SK-N-SH treated with all-trans-retinoic acid at 6 μM for 48 hours (cell line): ENCODE results near the gene RADIL.

Experiments used
- ATAC-seq: fragments of 200-7000 bp; cut with Tn5 transposase; 3 replicates; pipeline ENCODE4 v1.9.1; 2020; ENCODE audit warnings: mild to moderate bottlenecking, moderate library complexity
- BACH2 ChIP-seq: fragments of 250-450 bp; sonication (Bioruptor Pico); IDR thresholded peaks from 2 replicates; pipeline ENCODE4 v1.9.0; 2021; ENCODE audit warnings: mild to moderate bottlenecking, borderline replicate concordance
- CREB5 ChIP-seq: fragments of 250-450 bp; sonication (Bioruptor Pico); IDR thresholded peaks from 2 replicates; pipeline ENCODE4 v1.5.1; 2020; ENCODE audit warnings: low read depth, mild to moderate bottlenecking, moderate library complexity
- CSDC2 ChIP-seq: fragments of 250-450 bp; sonication (Bioruptor Pico); IDR thresholded peaks from 2 replicates; pipeline ENCODE4 v1.5.0; 2020; ENCODE audit warnings: mild to moderate bottlenecking, moderate library complexity
- CSRNP3 ChIP-seq: fragments of 250-450 bp; sonication (Bioruptor Pico); IDR thresholded peaks from 2 replicates; pipeline ENCODE4 v1.5.1; 2021; ENCODE audit warnings: mild to moderate bottlenecking, moderate library complexity
- ESRRG ChIP-seq: fragments of 250-450 bp; sonication (Bioruptor Pico); IDR thresholded peaks from 2 replicates; pipeline ENCODE4 v1.6.1; 2021; ENCODE audit warnings: mild to moderate bottlenecking
- OSR1 ChIP-seq: fragments of 250-450 bp; sonication (Bioruptor Pico); IDR thresholded peaks from 2 replicates; pipeline ENCODE4 v1.8.0; 2022; ENCODE audit warnings: moderate library complexity, mild to moderate bottlenecking, inconsistent platforms
- PATZ1 ChIP-seq: fragments of 250-450 bp; sonication (Bioruptor Pico); IDR thresholded peaks from 2 replicates; pipeline ENCODE4 v1.8.0; 2020; ENCODE audit warnings: mild to moderate bottlenecking, moderate library complexity, borderline replicate concordance
- POU6F1 ChIP-seq: fragments of 250-450 bp; sonication (Bioruptor Pico); IDR thresholded peaks from 2 replicates; pipeline ENCODE4 v1.8.0; 2021; ENCODE audit warnings: low read depth, mild to moderate bottlenecking, moderate library complexity, borderline replicate concordance
- PPARA ChIP-seq: fragments of 250-450 bp; sonication (Bioruptor Pico); IDR thresholded peaks from 2 replicates; pipeline ENCODE4 v1.5.0; 2020; ENCODE audit warnings: mild to moderate bottlenecking, borderline replicate concordance
- RARB ChIP-seq: fragments of 250-450 bp; sonication (Bioruptor Pico); IDR thresholded peaks from 2 replicates; pipeline ENCODE4 v1.8.0; 2021; ENCODE audit warnings: mild to moderate bottlenecking, moderate library complexity
- SNAI2 ChIP-seq: fragments of 250-450 bp; sonication (Bioruptor Pico); IDR thresholded peaks from 2 replicates; pipeline ENCODE4 v1.5.0; 2020; ENCODE audit warnings: mild to moderate bottlenecking, moderate library complexity
- TCF4 ChIP-seq: fragments of 250-450 bp; sonication (Bioruptor Pico); IDR thresholded peaks from 2 replicates; pipeline ENCODE4 v1.8.0; 2021; ENCODE audit warnings: mild to moderate bottlenecking, moderate library complexity, borderline replicate concordance
- TOX ChIP-seq: fragments of 250-450 bp; sonication (Bioruptor Pico); IDR thresholded peaks from 2 replicates; pipeline ENCODE4 v1.8.0; 2021; ENCODE audit warnings: mild to moderate bottlenecking, moderate library complexity, borderline replicate concordance
- ZC3H10 ChIP-seq: fragments of 250-450 bp; sonication (Bioruptor Pico); IDR thresholded peaks from 2 replicates; pipeline ENCODE4 v1.5.1; 2021; ENCODE audit warnings: mild to moderate bottlenecking, moderate library complexity
- ZFP3 ChIP-seq: fragments of 250-450 bp; sonication (Bioruptor Pico); IDR thresholded peaks from 2 replicates; pipeline ENCODE4 v1.5.0; 2020; ENCODE audit warnings: mild to moderate bottlenecking, moderate library complexity
- ZFP30 ChIP-seq: fragments of 450-650 bp; formaldehyde crosslinking; IDR thresholded peaks from 2 replicates; pipeline ENCODE4 v1.5.0; 2022; ENCODE audit warnings: mild to moderate bottlenecking, moderate library complexity
- ZNF70 ChIP-seq: fragments of 450-650 bp; formaldehyde crosslinking; IDR thresholded peaks from 2 replicates; pipeline ENCODE4 v1.5.0; 2020; ENCODE audit warnings: mild to moderate bottlenecking, moderate library complexity
- ZNF8 ChIP-seq: fragments of 450-650 bp; formaldehyde crosslinking; IDR thresholded peaks from 2 replicates; pipeline ENCODE4 v1.5.0; 2020; ENCODE audit warnings: mild to moderate bottlenecking, moderate library complexity

The RADIL gene

GRCh38 chr7:4808565-4808964 lies 75.0 kb downstream of the RADIL start (continued):
- TF ChIP-seq CREB5 (CRISPR knock-in tag) (no peak), CSDC2 (CRISPR knock-in tag) (no peak), PPARA (CRISPR knock-in tag) (no peak), SNAI2 (CRISPR knock-in tag) (no peak), BACH2 (CRISPR knock-in tag) (no peak), RARB (CRISPR knock-in tag) (no peak), TOX (CRISPR knock-in tag) (no peak), ZC3H10 (no peak)

- no peak for ATAC-seq
- no peak for TF ChIP-seq RARB (CRISPR knock-in tag)
- no peak for TF ChIP-seq PATZ1 (CRISPR knock-in tag)
- no peak for TF ChIP-seq ZC3H10
- no peak for TF ChIP-seq ZFP3
- TF ChIP-seq TCF4 (CRISPR knock-in tag), result no peak
- TF ChIP-seq ZNF8, result no peak
- TF ChIP-seq CSRNP3, result no peak
- no peak for TF ChIP-seq POU6F1 (CRISPR knock-in tag)
- no peak for TF ChIP-seq PPARA (CRISPR knock-in tag)
- no peak for TF ChIP-seq OSR1
Measured at GRCh38 chr7:4808026-4808425, 75.5 kb downstream of the RADIL start.

GRCh38 chr7:4807598-4808016 lies 75.9 kb downstream of the RADIL start:
- ATAC-seq, result no peak
- TF ChIP-seq TOX (CRISPR knock-in tag) (no peak), ZNF8 (no peak), CREB5 (CRISPR knock-in tag) (no peak), ZFP3 (no peak)

GRCh38 chr7:4806983-4807597 lies 76.4 kb downstream of the RADIL start:
- TF ChIP-seq ZNF70 (CRISPR knock-in tag) (no peak), TOX (CRISPR knock-in tag) (no peak), RARB (CRISPR knock-in tag) (no peak), ZFP30 (no peak), ESRRG (no peak), OSR1 (no peak), ZNF8 (no peak), ZFP3 (no peak), PATZ1 (CRISPR knock-in tag) (no peak), PPARA (CRISPR knock-in tag) (no peak), CSDC2 (CRISPR knock-in tag) (no peak)
- ATAC-seq, result peak; percentile 13; the same call in 1 of the 3 replicates
